GM12864 (cell line): Measurements from ENCODE around the gene MTHFSD.

Experiments
- DNase-seq: peaks from one replicate; pipeline ENCODE4 v3.0.0-alpha.2; 2011; ENCODE audit warnings: low read depth
- H3K4me3 ChIP-seq: 2 replicates; pipeline ENCODE4 v1.5.1; 2011; ENCODE audit warnings: mild to moderate bottlenecking, low read depth, low read length, control low read depth
- CTCF ChIP-seq: IDR thresholded peaks from 2 replicates; pipeline ENCODE4 v1.5.1; 2011; ENCODE audit warnings: low read depth, mild to moderate bottlenecking, moderate library complexity, low read length, control low read depth, inconsistent platforms; ENCODE audit errors: missing control alignments

MTHFSD gene

GRCh38 chr16:86568677-86569623, 13.9 kb upstream of the MTHFSD start:
- H3K4me3 ChIP-seq = no peak overlapping the region
- DNase-seq = no peak
- TF ChIP-seq CTCF = no peak

- no peak overlapping the region for H3K4me3 ChIP-seq
- no peak for DNase-seq
- no peak for TF ChIP-seq CTCF
These were observed 12.9 kb upstream of the MTHFSD start for GRCh38 chr16:86567701-86568581.

GRCh38 chr16:86566966-86567700, 12.1 kb upstream of the MTHFSD start:
- no peak overlapping the region for H3K4me3 ChIP-seq
- no peak for TF ChIP-seq CTCF
- DNase-seq = no peak

- no peak for DNase-seq
- TF ChIP-seq CTCF = no peak
- H3K4me3 ChIP-seq = no peak within 1 kb of the TSS
These were observed 11.5 kb upstream of the MTHFSD start, which contains the start of gene FOXC2 for GRCh38 chr16:86566601-86566965. FOXC2 (plus strand) TSS chr16:86566829; CDS start chr16:86567336, 507 bp downstream.

GRCh38 chr16:86565644-86566511, 10.8 kb upstream of the MTHFSD start:
- H3K4me3 ChIP-seq = no peak overlapping the region
- DNase-seq = no peak
- no peak for TF ChIP-seq CTCF

GRCh38 chr16:86565181-86565631, 10.2 kb upstream of the MTHFSD start:
- DNase-seq = no peak
- no peak overlapping the region for H3K4me3 ChIP-seq
- no peak for TF ChIP-seq CTCF
